Large intestine (tissue), 3 donors: ENCODE measurements around the gene PCDH15. TPM values are rescaled to one million over a fixed set of nuclear protein-coding genes. Genes with fewer than 3 reads are reported as not detected.
"Not testable (repeated sequence)": the region's sequence is repeated elsewhere in the genome, so short reads cannot be mapped to it uniquely, and the experiment has no call there.

Source experiments
- DNase-seq, 2 donors: peaks; one replicate each; pipeline versions ENCODE4 v3.0.0 to v3.0.0-alpha.2; 2013
- H3K27ac ChIP-seq: one replicate; pipeline ENCODE4 v1.5.1; 2013; ENCODE audit warnings: low read length
- H3K27me3 ChIP-seq: 2 replicates; pipeline ENCODE4 v1.6.1; 2013; ENCODE audit warnings: low read length; ENCODE audit not compliant: control insufficient read depth, insufficient read depth
- H3K36me3 ChIP-seq: 2 replicates; pipeline ENCODE4 v1.6.1; 2013; ENCODE audit warnings: low read length; ENCODE audit not compliant: control insufficient read depth, insufficient read depth
- H3K4me1 ChIP-seq: one replicate; pipeline ENCODE4 v1.6.1; 2013; ENCODE audit warnings: low read length; ENCODE audit not compliant: control insufficient read depth, insufficient read depth
- H3K4me3 ChIP-seq: one replicate; pipeline ENCODE4 v1.5.1; 2013; ENCODE audit warnings: low read length
- H3K9me3 ChIP-seq: one replicate; pipeline ENCODE4 v1.6.1; 2013; ENCODE audit warnings: mild to moderate bottlenecking, low read depth, low read length, moderate library complexity; ENCODE audit not compliant: control insufficient read depth
- WGBS: methylation state at CpG from one replicate; pipeline ENCODE4 v1.1.5; 2013; ENCODE audit warnings: low lambda C conversion rate; ENCODE audit not compliant: insufficient coverage; 5-methylcytosine and 5-hydroxymethylcytosine counted together
- polyA plus RNA-seq: library from polyadenylated mRNA; unstranded; fragments of 120-200 nt; gene quantifications from one replicate; pipeline ENCODE4 v1.2.1, GENCODE V29; 2013

PCDH15 gene
- polyA plus RNA-seq, 1 donor: 0.64 TPM

- H3K4me3 ChIP-seq: no peak overlapping the region
- no CpG with 5 or more reads among the region's 2 CpGs for whole genome bisulfite sequencing
- H3K36me3 ChIP-seq: no peaks in the 10 kb centered on the region
- H3K4me1 ChIP-seq: no peaks in the 10 kb centered on the region
- DNase-seq: no peak
- no peaks in the 10 kb centered on the region for H3K27me3 ChIP-seq
- H3K9me3 ChIP-seq: no peaks in the 10 kb centered on the region
- no peak overlapping the region for H3K27ac ChIP-seq
Observed at GRCh38 chr10:53977267-53977666, 823.8 kb downstream of the PCDH15 start.

- H3K4me1 ChIP-seq: no peaks in the 10 kb centered on the region
- H3K9me3 ChIP-seq: peaks cover 3% of the 10 kb centered on the region
- H3K4me3 ChIP-seq: no peak overlapping the region
- WGBS: 95% methylated on average over 3 of the region's 3 CpGs
- no peaks in the 10 kb centered on the region for H3K27me3 ChIP-seq
- no peak for DNase-seq
- no peak overlapping the region for H3K27ac ChIP-seq
- H3K36me3 ChIP-seq: no peaks in the 10 kb centered on the region
Observed at GRCh38 chr10:53957401-53957800, 843.6 kb downstream of the PCDH15 start.

GRCh38 chr10:53955091-53955490 is 845.9 kb downstream of the PCDH15 start:
- no peaks in the 10 kb centered on the region for H3K27me3 ChIP-seq
- H3K4me1 ChIP-seq: no peaks in the 10 kb centered on the region
- DNase-seq: no peak
- H3K4me3 ChIP-seq: no peak overlapping the region
- no peak overlapping the region for H3K27ac ChIP-seq
- no peaks in the 10 kb centered on the region for H3K36me3 ChIP-seq
- WGBS: no CpG with 5 or more reads among the region's 6 CpGs
- peaks cover 4% of the 10 kb centered on the region for H3K9me3 ChIP-seq

GRCh38 chr10:53952698-53953630 is 848.1 kb downstream of the PCDH15 start:
- Histone ChIP-seq H3K4me3 (no peak overlapping the region), H3K4me1 (no peaks in the 10 kb centered on the region), H3K27ac (no peak overlapping the region), H3K36me3 (no peaks in the 10 kb centered on the region), H3K9me3 (peaks cover 4% of the 10 kb centered on the region), H3K27me3 (no peaks in the 10 kb centered on the region)
- DNase-seq: no peak
- 88% methylated on average over 2 of the region's 4 CpGs for WGBS

- Histone ChIP-seq H3K27me3 (no peaks in the 10 kb centered on the region), H3K27ac (no peak overlapping the region), H3K36me3 (no peaks in the 10 kb centered on the region), H3K4me1 (no peaks in the 10 kb centered on the region), H3K9me3 (no peaks in the 10 kb centered on the region), H3K4me3 (no peak overlapping the region)
- 90% methylated on average over 2 of the region's 5 CpGs for WGBS
- DNase-seq: no peak
Observed at GRCh38 chr10:53939654-53940053, 861.4 kb downstream of the PCDH15 start.

GRCh38 chr10:53930648-53931047 is 870.4 kb downstream of the PCDH15 start:
- no peak overlapping the region for H3K27ac ChIP-seq
- H3K36me3 ChIP-seq: no peaks in the 10 kb centered on the region
- 92% methylated on average over 3 of the region's 3 CpGs for WGBS
- H3K9me3 ChIP-seq: no peaks in the 10 kb centered on the region
- no peak for DNase-seq
- no peak overlapping the region for H3K4me3 ChIP-seq
- no peaks in the 10 kb centered on the region for H3K4me1 ChIP-seq
- no peaks in the 10 kb centered on the region for H3K27me3 ChIP-seq

- DNase-seq, H3K4me3 ChIP-seq, H3K36me3 ChIP-seq, H3K27ac ChIP-seq, H3K27me3 ChIP-seq, H3K9me3 ChIP-seq, H3K4me1 ChIP-seq: not testable (repeated sequence)
- no CpG with 5 or more reads among the region's 34 CpGs for WGBS
Observed at GRCh38 chr10:53924051-53924700, 876.9 kb downstream of the PCDH15 start.

GRCh38 chr10:53918755-53919154 is 882.3 kb downstream of the PCDH15 start:
- no peaks in the 10 kb centered on the region for H3K4me1 ChIP-seq
- no peak overlapping the region for H3K4me3 ChIP-seq
- no peak overlapping the region for H3K27ac ChIP-seq
- no peak for DNase-seq
- no peaks in the 10 kb centered on the region for H3K27me3 ChIP-seq
- no peaks in the 10 kb centered on the region for H3K36me3 ChIP-seq
- H3K9me3 ChIP-seq: peaks cover 1% of the 10 kb centered on the region
- WGBS: 92% methylated on average over 2 of the region's 4 CpGs

- DNase-seq: no peak
- Histone ChIP-seq H3K9me3 (no peaks in the 10 kb centered on the region), H3K36me3 (no peaks in the 10 kb centered on the region), H3K27ac (no peak overlapping the region), H3K4me1 (no peaks in the 10 kb centered on the region), H3K4me3 (no peak overlapping the region), H3K27me3 (no peaks in the 10 kb centered on the region)
- no CpG with 5 or more reads among the region's 5 CpGs for WGBS
Observed at GRCh38 chr10:53909791-53910190, 891.2 kb downstream of the PCDH15 start.

- Histone ChIP-seq H3K4me1 (no peaks in the 10 kb centered on the region), H3K9me3 (no peaks in the 10 kb centered on the region), H3K27me3 (no peaks in the 10 kb centered on the region), H3K36me3 (no peaks in the 10 kb centered on the region), H3K27ac (no peak overlapping the region), H3K4me3 (no peak overlapping the region)
- DNase-seq: no peak
- WGBS: 97% methylated on average over 4 of the region's 7 CpGs
Observed at GRCh38 chr10:53904506-53905241, 896.4 kb downstream of the PCDH15 start.
